Stimulated activated CD4-positive, alpha-beta T cell treated with anti-CD3 and anti-CD28 coated beads, Interleukin-15, amount 100 ng/mL, for 1 hour (primary cell): ENCODE measurements around the gene LAMA2.
"Not testable (repeated sequence)": the region's sequence is repeated elsewhere in the genome, so short reads cannot be mapped to it uniquely, and the experiment has no call there.

Experiments used
- DNase-seq, 2 donors: peaks; one replicate each; pipeline ENCODE4 v3.0.0-alpha.2; 2020; ENCODE audit warnings: low read depth in 1 of 2, low spot score in 1 of 2

The LAMA2 gene

GRCh38 chr6:129172279-129172995, 289.5 kb downstream of the LAMA2 start:
- not testable (repeated sequence) for DNase-seq

- DNase-seq: no peak
Observed at GRCh38 chr6:129175066-129175465, 292.1 kb downstream of the LAMA2 start.

GRCh38 chr6:129177801-129178200, 294.9 kb downstream of the LAMA2 start:
- DNase-seq: no peak

- no peak for DNase-seq
Observed at GRCh38 chr6:129179283-129179682, 296.3 kb downstream of the LAMA2 start.

GRCh38 chr6:129181001-129181400, 298.1 kb downstream of the LAMA2 start:
- no peak for DNase-seq

GRCh38 chr6:129183187-129183591, 300.3 kb downstream of the LAMA2 start:
- DNase-seq: no peak

- DNase-seq: no peak
Observed at GRCh38 chr6:129183681-129184301, 300.9 kb downstream of the LAMA2 start.

GRCh38 chr6:129184324-129184723, 301.4 kb downstream of the LAMA2 start:
- no peak for DNase-seq

- no peak for DNase-seq
Observed at GRCh38 chr6:129184808-129185366, 301.9 kb downstream of the LAMA2 start.

- DNase-seq: no peak
Observed at GRCh38 chr6:129186988-129187387, 304.1 kb downstream of the LAMA2 start.

- DNase-seq: no peak
Observed at GRCh38 chr6:129188306-129188705, 305.4 kb downstream of the LAMA2 start.

- no peak for DNase-seq
Observed at GRCh38 chr6:129188795-129189194, 305.9 kb downstream of the LAMA2 start.

GRCh38 chr6:129189266-129189665, 306.3 kb downstream of the LAMA2 start:
- no peak for DNase-seq

GRCh38 chr6:129191235-129191634, 308.3 kb downstream of the LAMA2 start:
- no peak for DNase-seq

GRCh38 chr6:129192458-129192989, 309.6 kb downstream of the LAMA2 start:
- DNase-seq: no peak

- DNase-seq: no peak
Observed at GRCh38 chr6:129194306-129194941, 311.5 kb downstream of the LAMA2 start.

GRCh38 chr6:129195161-129195560, 312.2 kb downstream of the LAMA2 start:
- no peak for DNase-seq

- DNase-seq: no peak
Observed at GRCh38 chr6:129195643-129196042, 312.7 kb downstream of the LAMA2 start.

- no peak for DNase-seq
Observed at GRCh38 chr6:129197154-129197553, 314.2 kb downstream of the LAMA2 start.

- DNase-seq: no peak
Observed at GRCh38 chr6:129200151-129200550, 317.2 kb downstream of the LAMA2 start.

- DNase-seq: no peak
Observed at GRCh38 chr6:129203190-129203900, 320.4 kb downstream of the LAMA2 start.
